ENCODE data around the gene CFAP45.

- TF ChIP-seq CTCF (conservative IDR thresholded peaks at IDR 0.05) (no peak), EZH2 (IDR thresholded peaks at IDR 0.05; ENCODE audit: low read depth) (no peak)
Observed at GRCh38 chr1:159938211-159938852, 38.4 kb upstream of the CFAP45 start.
